Epithelial cell of proximal tubule (primary cell): ENCODE results near the gene EYA2. TPM values are rescaled to one million over a fixed set of nuclear protein-coding genes. Genes with fewer than 3 reads are reported as not detected.
A peak's percentile ranks its signal among the peaks of the same experiment; 100 is the strongest.

Experiments used
- DNase-seq: peaks from one replicate; pipeline ENCODE4 v3.0.0-alpha.2; 2011; ENCODE audit warnings: low read depth
- H3K4me3 ChIP-seq: 2 replicates; pipeline ENCODE4 v1.5.1; 2011; ENCODE audit warnings: low read depth, mild to moderate bottlenecking, low read length
- total RNA-seq: library from RNA; depleted of rRNA; stranded (reverse); fragments of >200 nt; gene quantifications from 2 replicates; pipeline ENCODE4 v1.2.3, GENCODE V29; 2015
- TF ChIP-seq, protein P1 (sequence below): conservative IDR thresholded peaks from 2 replicates; pipeline ENCODE4 v1.5.1; 2012; ENCODE audit warnings: low read depth, mild to moderate bottlenecking, low read length

EYA2 gene
- total RNA-seq, 1 donor from 2014 or later = not detected

DNA sequence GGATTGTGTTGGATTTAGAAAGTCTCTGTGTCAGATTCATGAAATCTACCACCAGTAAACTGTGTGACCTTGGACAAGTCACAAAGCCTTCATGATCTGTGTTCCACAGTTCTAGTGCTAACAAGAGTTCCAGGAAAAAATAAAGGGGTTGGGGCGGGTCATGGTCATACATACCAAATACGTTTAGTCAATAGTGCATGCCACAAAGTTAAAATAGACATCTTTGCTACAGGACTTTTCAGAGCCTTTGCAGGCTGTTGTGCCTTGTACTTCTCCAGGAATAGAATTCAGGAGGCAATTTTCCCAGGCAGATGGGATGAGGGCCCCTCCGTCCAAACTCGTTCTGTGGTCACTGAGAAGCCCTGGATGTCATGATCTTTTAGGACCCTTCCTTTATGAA, 127.2 kb downstream of the EYA2 start:
- TF ChIP-seq, protein P1, sequence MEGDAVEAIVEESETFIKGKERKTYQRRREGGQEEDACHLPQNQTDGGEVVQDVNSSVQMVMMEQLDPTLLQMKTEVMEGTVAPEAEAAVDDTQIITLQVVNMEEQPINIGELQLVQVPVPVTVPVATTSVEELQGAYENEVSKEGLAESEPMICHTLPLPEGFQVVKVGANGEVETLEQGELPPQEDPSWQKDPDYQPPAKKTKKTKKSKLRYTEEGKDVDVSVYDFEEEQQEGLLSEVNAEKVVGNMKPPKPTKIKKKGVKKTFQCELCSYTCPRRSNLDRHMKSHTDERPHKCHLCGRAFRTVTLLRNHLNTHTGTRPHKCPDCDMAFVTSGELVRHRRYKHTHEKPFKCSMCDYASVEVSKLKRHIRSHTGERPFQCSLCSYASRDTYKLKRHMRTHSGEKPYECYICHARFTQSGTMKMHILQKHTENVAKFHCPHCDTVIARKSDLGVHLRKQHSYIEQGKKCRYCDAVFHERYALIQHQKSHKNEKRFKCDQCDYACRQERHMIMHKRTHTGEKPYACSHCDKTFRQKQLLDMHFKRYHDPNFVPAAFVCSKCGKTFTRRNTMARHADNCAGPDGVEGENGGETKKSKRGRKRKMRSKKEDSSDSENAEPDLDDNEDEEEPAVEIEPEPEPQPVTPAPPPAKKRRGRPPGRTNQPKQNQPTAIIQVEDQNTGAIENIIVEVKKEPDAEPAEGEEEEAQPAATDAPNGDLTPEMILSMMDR = no peak
- no peak overlapping the region for H3K4me3 ChIP-seq
- no peak for DNase-seq

DNA sequence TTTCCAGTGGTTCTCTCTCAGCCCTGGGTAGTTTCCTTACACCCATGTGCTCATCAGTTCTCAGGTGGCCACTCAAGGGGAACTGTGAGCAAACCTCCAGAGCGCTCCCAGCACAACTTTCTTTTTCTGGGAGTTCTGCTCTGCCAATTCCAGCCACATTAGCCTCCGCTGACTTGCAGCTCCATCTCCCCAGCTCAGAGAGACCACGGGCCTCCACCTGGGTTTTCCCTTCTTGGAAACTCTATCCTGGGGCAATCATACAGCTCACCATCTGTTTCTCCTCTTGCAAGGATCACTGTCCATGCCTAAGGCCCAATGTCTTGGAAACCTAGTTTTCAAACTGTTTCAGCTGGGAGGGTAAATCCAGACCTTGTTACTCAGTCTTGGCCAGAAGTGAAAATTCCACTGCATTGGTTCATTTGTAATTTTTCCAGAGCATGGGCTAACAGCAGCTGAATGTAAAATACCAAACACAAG, 129.9 kb downstream of the EYA2 start:
- TF ChIP-seq, protein P1 = no peak
- peak; percentile 78 for DNase-seq

DNA sequence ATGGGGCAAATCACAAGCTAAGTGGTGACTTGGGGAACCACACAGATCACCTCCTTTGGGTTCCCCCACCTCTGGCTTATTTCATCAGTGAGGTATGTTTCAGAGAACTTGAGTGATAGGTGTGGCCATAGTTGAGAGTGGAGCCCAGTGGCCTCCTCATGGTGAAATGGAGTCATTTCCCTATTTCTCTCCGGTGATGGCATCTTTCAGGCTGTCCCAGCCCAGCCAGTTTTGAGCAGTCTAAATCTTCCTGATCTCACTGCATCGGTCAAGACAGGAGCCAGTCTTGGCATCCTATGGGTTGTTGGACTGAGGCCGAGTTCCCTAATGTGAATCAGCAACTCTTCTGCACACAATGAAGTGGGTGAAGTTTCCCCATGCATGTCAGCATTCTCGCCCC, 132.4 kb downstream of the EYA2 start:
- H3K4me3 ChIP-seq = no peak overlapping the region
- no peak for DNase-seq
- TF ChIP-seq, protein P1 = no peak

More for the DNA sequence above, 129.9 kb downstream of the EYA2 start:
- no peak overlapping the region for H3K4me3 ChIP-seq

DNA sequence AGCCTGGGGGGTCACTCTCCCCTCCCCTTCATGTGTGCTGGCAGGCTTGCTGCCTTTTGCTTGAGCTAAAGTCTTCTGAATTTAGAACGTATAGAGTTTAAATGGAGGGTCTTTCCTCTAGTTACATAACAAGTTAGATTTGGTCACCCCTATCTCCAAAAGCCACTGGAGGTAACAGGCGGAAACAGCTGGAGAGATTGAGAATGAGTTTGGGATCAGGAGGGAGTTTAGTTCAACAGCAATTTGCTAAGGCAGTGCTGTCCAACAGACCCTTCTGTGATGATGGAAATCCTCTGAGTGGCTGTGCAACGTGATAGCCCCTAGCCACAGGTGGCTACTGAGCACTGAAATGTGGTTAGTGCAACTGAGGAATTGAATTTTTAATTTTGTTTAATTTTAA, 132.8 kb downstream of the EYA2 start:
- TF ChIP-seq, protein P1 = no peak
- no peak overlapping the region for H3K4me3 ChIP-seq
- DNase-seq = no peak

DNA sequence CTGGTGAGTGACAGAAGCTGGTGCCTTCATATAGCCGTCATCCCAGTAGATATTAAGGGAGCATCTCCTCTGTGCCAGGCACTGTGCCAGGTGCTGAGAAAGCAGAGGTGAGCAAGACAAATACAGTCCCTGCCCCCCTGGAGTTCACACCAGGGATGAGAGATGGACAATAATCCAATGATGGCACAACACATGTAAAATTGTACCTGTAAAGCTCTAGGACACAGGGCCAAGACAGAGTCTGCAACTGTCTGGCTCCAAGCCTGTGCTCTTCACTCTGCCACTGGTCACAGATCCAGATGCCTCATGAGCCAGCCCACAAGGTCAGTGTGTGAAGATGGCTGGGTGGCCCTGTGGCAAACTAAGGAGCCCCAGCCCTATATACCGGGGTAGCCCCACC, 133.8 kb downstream of the EYA2 start:
- DNase-seq = no peak
- no peak overlapping the region for H3K4me3 ChIP-seq
- TF ChIP-seq, protein P1 = no peak

DNA sequence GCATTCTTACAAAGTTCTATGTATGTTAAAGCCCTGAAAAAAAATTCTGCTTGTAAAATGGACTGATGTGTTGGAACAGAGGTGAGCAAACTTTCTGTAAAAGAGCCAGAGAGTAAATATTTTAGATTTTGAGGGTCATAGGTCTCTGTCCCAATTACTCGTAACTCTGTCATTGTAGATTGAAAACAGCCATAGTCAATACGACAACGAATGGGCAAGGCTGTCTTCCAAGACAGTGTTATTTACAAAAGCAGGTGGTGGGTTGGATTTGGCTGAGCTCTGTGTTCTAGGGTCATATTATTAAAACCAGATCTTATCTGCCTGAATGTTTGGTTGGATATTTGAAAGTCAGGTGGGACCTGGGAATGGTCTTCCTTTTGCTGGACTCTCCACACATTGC, 135.2 kb downstream of the EYA2 start:
- H3K4me3 ChIP-seq = no peak overlapping the region
- TF ChIP-seq, protein P1 = no peak
- DNase-seq = no peak

DNA sequence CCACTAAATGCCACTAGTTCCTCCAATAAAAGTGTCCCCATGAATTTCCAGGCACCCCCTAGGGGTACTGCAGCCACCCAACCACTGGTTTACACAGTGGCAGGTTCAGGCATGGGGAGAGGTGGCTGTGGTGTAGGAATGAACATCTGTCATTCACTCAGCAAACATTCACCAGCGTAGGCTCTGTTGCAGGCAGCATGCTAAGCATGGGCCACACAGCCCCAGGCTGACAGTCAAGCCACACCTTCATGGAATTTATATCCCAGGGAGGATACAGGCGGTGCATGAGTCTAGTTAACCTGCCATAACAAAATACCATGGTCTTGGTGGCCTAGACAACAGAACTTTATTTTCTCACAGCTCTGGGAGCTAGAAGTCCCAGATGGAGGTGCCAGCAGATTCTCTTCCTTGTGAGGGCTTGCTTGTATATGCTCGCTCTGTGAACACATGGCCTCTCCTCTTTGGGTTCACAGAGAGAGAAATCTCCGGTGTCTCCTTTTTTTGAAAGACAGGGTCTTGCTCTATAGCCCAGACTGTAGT, 135.7 kb downstream of the EYA2 start:
- no peak overlapping the region for H3K4me3 ChIP-seq
- DNase-seq = no peak
- TF ChIP-seq, protein P1 = no peak
